Erythroblast (primary cell): ENCODE data around the gene SCAI.
"Not testable (repeated sequence)": the region's sequence is repeated elsewhere in the genome, so short reads cannot be mapped to it uniquely, and the experiment has no call there.

Source experiments
- DNase-seq, 2 experiments: peaks; one replicate each; lab custom pipeline; 2025; lab: John Stamatoyannopoulos, UW
- GATA1 ChIP-seq: IDR thresholded peaks from 2 replicates; pipeline ENCODE4 v1.6.1; 2011; ENCODE audit warnings: low read depth, mild to moderate bottlenecking, control low read depth, low read length, moderate library complexity
- POLR2A ChIP-seq: IDR thresholded peaks from 2 replicates; pipeline ENCODE4 v1.6.1; 2011; ENCODE audit warnings: mild to moderate bottlenecking, low read length

The SCAI gene

GRCh38 chr9:124973807-124974206, 169.5 kb downstream of the SCAI start:
- peak; percentile 76 to 94 for DNase-seq
- TF ChIP-seq POLR2A (peak; percentile 32), GATA1 (no peak)

- TF ChIP-seq GATA1 (no peak), POLR2A (no peak)
- no peak for DNase-seq
Observed at GRCh38 chr9:124972241-124972770, 171.0 kb downstream of the SCAI start.

- TF ChIP-seq POLR2A (no peak), GATA1 (no peak)
- no peak for DNase-seq
Observed at GRCh38 chr9:124969401-124969800, 173.9 kb downstream of the SCAI start.

GRCh38 chr9:124968238-124968637, 175.1 kb downstream of the SCAI start:
- DNase-seq = peak in 1 of 2 experiments; percentile 6

GRCh38 chr9:124965775-124966568, 177.4 kb downstream of the SCAI start:
- DNase-seq = peak in 1 of 2 experiments; percentile 10

More at GRCh38 chr9:124968238-124968637, 175.1 kb downstream of the SCAI start:
- no peak for TF ChIP-seq POLR2A
- TF ChIP-seq GATA1 = no peak

- DNase-seq = peak; percentile 36 to 79
- TF ChIP-seq GATA1 = no peak
- TF ChIP-seq POLR2A = no peak
Observed at GRCh38 chr9:124964604-124965003, 178.7 kb downstream of the SCAI start.

- TF ChIP-seq POLR2A (no peak), GATA1 (no peak)
- peak in 1 of 2 experiments; percentile 11 for DNase-seq
Observed at GRCh38 chr9:124964056-124964455, 179.3 kb downstream of the SCAI start.

GRCh38 chr9:124960409-124960752, 182.9 kb downstream of the SCAI start:
- DNase-seq = no peak
- TF ChIP-seq GATA1 (no peak), POLR2A (no peak)

- DNase-seq = not testable (repeated sequence)
Observed at GRCh38 chr9:124959671-124960408, 183.5 kb downstream of the SCAI start.

GRCh38 chr9:124954255-124954654, 189.1 kb downstream of the SCAI start:
- DNase-seq = no peak
- TF ChIP-seq GATA1 (no peak), POLR2A (no peak)

GRCh38 chr9:124950050-124950718, 193.1 kb downstream of the SCAI start:
- TF ChIP-seq GATA1 = no peak
- no peak for TF ChIP-seq POLR2A
- DNase-seq = no peak

GRCh38 chr9:124949387-124949786, 193.9 kb downstream of the SCAI start:
- DNase-seq = no peak
- no peak for TF ChIP-seq GATA1
- TF ChIP-seq POLR2A = no peak

- no peak for DNase-seq
Observed at GRCh38 chr9:124947727-124948391, 195.5 kb downstream of the SCAI start.

More at GRCh38 chr9:124947727-124948391, 195.5 kb downstream of the SCAI start:
- TF ChIP-seq POLR2A (no peak), GATA1 (no peak)
